Endodermal cell (in vitro differentiated cells): ENCODE measurements around the gene PIAS1. TPM values are rescaled to one million over a fixed set of nuclear protein-coding genes. Genes with fewer than 3 reads are reported as not detected.
A peak's percentile ranks its signal among the peaks of the same experiment; 100 is the strongest.
"Not testable (repeated sequence)": the region's sequence is repeated elsewhere in the genome, so short reads cannot be mapped to it uniquely, and the experiment has no call there.

Experiments used
- DNase-seq: peaks from one replicate; pipeline ENCODE4 v3.0.0-alpha.2; 2017
- H3K27ac ChIP-seq: 2 replicates; pipeline ENCODE4 v1.5.1; 2013; ENCODE audit warnings: mild to moderate bottlenecking, low read depth, low read length, moderate library complexity
- H3K27me3 ChIP-seq: 2 replicates; pipeline ENCODE4 v1.6.1; 2013; ENCODE audit warnings: mild to moderate bottlenecking, low read length, moderate library complexity; ENCODE audit not compliant: insufficient read depth, control insufficient read depth, poor library complexity, severe bottlenecking
- H3K36me3 ChIP-seq: 2 replicates; pipeline ENCODE4 v1.7.0; 2013; ENCODE audit warnings: mild to moderate bottlenecking, low read length, moderate library complexity; ENCODE audit not compliant: control insufficient read depth, insufficient read depth
- H3K4me1 ChIP-seq: one replicate; pipeline ENCODE4 v1.7.0; 2013; ENCODE audit warnings: low read length; ENCODE audit not compliant: control insufficient read depth, insufficient read depth
- H3K4me3 ChIP-seq: 2 replicates; pipeline ENCODE4 v1.5.1; 2013; ENCODE audit warnings: mild to moderate bottlenecking, low read length, moderate library complexity
- H3K9ac ChIP-seq: 2 replicates; pipeline ENCODE4 v1.6.1; 2013; ENCODE audit warnings: mild to moderate bottlenecking, low read length, moderate library complexity; ENCODE audit not compliant: poor library complexity, severe bottlenecking; ENCODE audit errors: extremely low read depth
- H3K9me3 ChIP-seq: 2 replicates; pipeline ENCODE4 v1.6.1; 2013; ENCODE audit warnings: mild to moderate bottlenecking, low read length, moderate library complexity; ENCODE audit not compliant: control insufficient read depth
- H3K27ac Mint-ChIP-seq: 2 replicates; pipeline ENCODE4 v1.8.0; 2020; ENCODE audit warnings: mixed read lengths
- H3K27me3 Mint-ChIP-seq: 2 replicates; pipeline ENCODE4 v1.8.0; 2021; ENCODE audit warnings: mild to moderate bottlenecking, mixed read lengths; ENCODE audit not compliant: insufficient read depth
- H3K36me3 Mint-ChIP-seq: 2 replicates; pipeline ENCODE4 v1.8.0; 2020; ENCODE audit warnings: low read depth, mixed read lengths
- H3K4me1 Mint-ChIP-seq: 2 replicates; pipeline ENCODE4 v1.8.0; 2020; ENCODE audit warnings: mixed read lengths
- H3K4me3 Mint-ChIP-seq: 2 replicates; pipeline ENCODE4 v1.8.0; 2020; ENCODE audit warnings: mild to moderate bottlenecking, moderate library complexity, mixed read lengths
- H3K9me3 Mint-ChIP-seq: 2 replicates; pipeline ENCODE4 v1.8.0; 2020; ENCODE audit warnings: mild to moderate bottlenecking, mixed read lengths
- CTCF ChIP-seq: fragments of 200-600 bp; sonication (generic); conservative IDR thresholded peaks from 2 replicates; pipeline ENCODE4 v1.5.0; 2021; ENCODE audit warnings: antibody characterized with exemption, mild to moderate bottlenecking
- WGBS, 2 experiments: methylation state at CpG; one replicate each; pipeline versions ENCODE4 v1.1.5 to v1.1.7; 2013; ENCODE audit warnings: missing lambda C conversion rate in 2 of 2, mixed read lengths in 1 of 2; ENCODE audit not compliant: insufficient coverage in 1 of 2, insufficient read length in 1 of 2; 5-methylcytosine and 5-hydroxymethylcytosine counted together
- total RNA-seq, 2 donors: library from RNA; stranded (reverse); fragmentation: NEBNext Ultra II Directional in 1 of 2; extraction: Animal tissue kit (Norgen Biotek cat#: 25700) in 1 of 2; gene quantifications; 2 replicates in 1 of 2; 3 replicates in 1 of 2; pipeline ENCODE4 v1.2.1, GENCODE V29; 2021

The PIAS1 gene
- total RNA-seq, 2 donors from 2014 or later, result 38.0 to 40.1 TPM

GRCh38 chr15:68056097-68056865, 2.2 kb downstream of the PIAS1 start:
- H3K9ac ChIP-seq, result peak overlapping the region; percentile 77
- Mint-ChIP-seq H3K27me3 (peaks cover 6% of the 10 kb centered on the region), H3K4me1 (peaks cover 27% of the 10 kb centered on the region)

GRCh38 chr15:68057034-68057433, 2.9 kb downstream of the PIAS1 start:
- no peak for TF ChIP-seq CTCF
- Mint-ChIP-seq H3K27me3 (peaks cover 6% of the 10 kb centered on the region), H3K27ac (no peak overlapping the region), H3K4me1 (peaks cover 27% of the 10 kb centered on the region), H3K9me3 (no peaks in the 10 kb centered on the region), H3K4me3 (no peak overlapping the region), H3K36me3 (peaks cover 6% of the 10 kb centered on the region)
- Histone ChIP-seq H3K4me1 (peaks cover 8% of the 10 kb centered on the region), H3K9ac (no peak overlapping the region), H3K36me3 (peaks cover 3% of the 10 kb centered on the region), H3K27me3 (no peaks in the 10 kb centered on the region), H3K4me3 (peak overlapping the region; percentile 91), H3K9me3 (no peaks in the 10 kb centered on the region), H3K27ac (no peak overlapping the region)
- DNase-seq, result no peak

More at GRCh38 chr15:68056097-68056865, 2.2 kb downstream of the PIAS1 start:
- Histone ChIP-seq H3K27me3 (no peaks in the 10 kb centered on the region), H3K9me3 (no peaks in the 10 kb centered on the region), H3K27ac (peak overlapping the region; percentile 83), H3K4me1 (peaks cover 8% of the 10 kb centered on the region), H3K36me3 (peaks cover 3% of the 10 kb centered on the region), H3K4me3 (peak overlapping the region; percentile 91)
- peaks cover 6% of the 10 kb centered on the region for H3K36me3 Mint-ChIP-seq
- H3K27ac Mint-ChIP-seq, result no peak overlapping the region
- DNase-seq, result no peak
- peak overlapping the region; percentile 81 for H3K4me3 Mint-ChIP-seq
- WGBS, 2 experiments, result 67 to 69% methylated on average over 3 to 4 of the region's 5 CpGs
- H3K9me3 Mint-ChIP-seq, result no peaks in the 10 kb centered on the region
- TF ChIP-seq CTCF, result no peak

GRCh38 chr15:68057758-68058157, 3.6 kb downstream of the PIAS1 start:
- Histone ChIP-seq H3K9ac (no peak overlapping the region), H3K9me3 (no peaks in the 10 kb centered on the region), H3K4me1 (peaks cover 8% of the 10 kb centered on the region), H3K27ac (no peak overlapping the region), H3K36me3 (peaks cover 3% of the 10 kb centered on the region), H3K27me3 (no peaks in the 10 kb centered on the region), H3K4me3 (peak overlapping the region; percentile 91)
- Mint-ChIP-seq H3K9me3 (no peaks in the 10 kb centered on the region), H3K27ac (no peak overlapping the region), H3K4me1 (peaks cover 25% of the 10 kb centered on the region), H3K36me3 (peaks cover 6% of the 10 kb centered on the region), H3K27me3 (peaks cover 2% of the 10 kb centered on the region), H3K4me3 (no peak overlapping the region)
- 20 to 100% methylated on average over 1 to 5 of the region's 6 CpGs for WGBS, 2 experiments
- DNase-seq, result no peak
- no peak for TF ChIP-seq CTCF

GRCh38 chr15:68058970-68059369, 4.9 kb downstream of the PIAS1 start:
- not testable (repeated sequence) for H3K27ac ChIP-seq, H3K9me3 Mint-ChIP-seq, H3K36me3 Mint-ChIP-seq, H3K9ac ChIP-seq, H3K4me3 Mint-ChIP-seq, H3K4me1 ChIP-seq, H3K27ac Mint-ChIP-seq, H3K4me3 ChIP-seq, H3K9me3 ChIP-seq, H3K27me3 ChIP-seq, H3K36me3 ChIP-seq, DNase-seq, H3K27me3 Mint-ChIP-seq
- H3K4me1 Mint-ChIP-seq, result peaks cover 21% of the 10 kb centered on the region
- WGBS, 2 experiments, result 92 to 96% methylated on average over 14 to 21 of the region's 21 CpGs
